ENCODE measurements around the gene MEP1A. TPM values are rescaled to one million over a fixed set of nuclear protein-coding genes. Genes with fewer than 3 reads are reported as not detected.
"Not testable (repeated sequence)": the region's sequence is repeated elsewhere in the genome, so short reads cannot be mapped to it uniquely, and the experiment has no call there.

Gene MEP1A
- total RNA-seq, 2 experiments from 2014 or later, result not detected

DNA sequence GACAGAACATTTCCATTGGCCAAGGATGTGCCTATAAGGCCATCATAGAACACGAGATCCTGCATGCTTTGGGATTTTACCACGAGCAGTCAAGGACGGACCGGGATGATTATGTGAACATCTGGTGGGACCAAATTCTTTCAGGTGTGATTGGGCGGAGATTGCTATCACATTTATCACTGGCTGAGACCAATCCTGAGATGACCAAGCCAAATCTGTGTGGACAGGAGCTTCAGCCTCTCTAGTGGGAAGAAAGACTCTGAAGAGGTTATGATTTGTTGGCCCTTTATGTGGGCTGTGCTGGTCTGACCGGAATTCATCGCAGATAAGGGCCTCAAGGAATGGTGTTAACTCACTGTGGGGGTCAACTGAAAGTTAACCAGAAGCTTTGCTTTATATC, 26.4 kb downstream of the MEP1A start:
- ChIA-PET POLR2A (no interaction called here), CTCF (no interaction called here)
- H3K27me3 Mint-ChIP-seq, result peaks cover 4% of the 10 kb centered on the region
- no peaks in the 10 kb centered on the region for H3K36me3 Mint-ChIP-seq
- H3K9me3 Mint-ChIP-seq, result no peaks in the 10 kb centered on the region
- H3K4me3 Mint-ChIP-seq, result no peak overlapping the region
- no peaks in the 10 kb centered on the region for H3K4me1 Mint-ChIP-seq (ENCODE audit: low read depth)
- DNase-seq, result no peak
- intact Hi-C loops (cut with micrococcal nuclease), result no loop called here
- H3K27ac Mint-ChIP-seq, result no peak overlapping the region

GRCh38 chr6:46821458-46821881, 28.3 kb downstream of the MEP1A start:
- POLR2A ChIA-PET, result no interaction called here
- H3K27ac Mint-ChIP-seq, result no peak overlapping the region
- H3K27me3 Mint-ChIP-seq, result no peaks in the 10 kb centered on the region
- intact Hi-C loops (cut with micrococcal nuclease), result no loop called here
- H3K4me3 Mint-ChIP-seq, result no peak overlapping the region
- no peak for DNase-seq
- CTCF ChIA-PET, result no interaction called here
- H3K36me3 Mint-ChIP-seq, result no peaks in the 10 kb centered on the region
- H3K9me3 Mint-ChIP-seq, result no peaks in the 10 kb centered on the region
- H3K4me1 Mint-ChIP-seq (ENCODE audit: low read depth), result no peaks in the 10 kb centered on the region

GRCh38 chr6:46828939-46829338, 35.8 kb downstream of the MEP1A start:
- Mint-ChIP-seq H3K36me3 (no peaks in the 10 kb centered on the region), H3K27me3 (peaks cover 3% of the 10 kb centered on the region), H3K27ac (no peak overlapping the region), H3K4me3 (no peak overlapping the region), H3K4me1 (ENCODE audit: low read depth) (no peaks in the 10 kb centered on the region), H3K9me3 (no peaks in the 10 kb centered on the region)
- intact Hi-C loops (cut with micrococcal nuclease), result no loop called here
- ChIA-PET POLR2A (no interaction called here), CTCF (no interaction called here)
- no peak for DNase-seq

GRCh38 chr6:46832816-46833215, 39.6 kb downstream of the MEP1A start:
- ChIA-PET POLR2A (no interaction called here), CTCF (no interaction called here)
- Mint-ChIP-seq H3K4me1 (ENCODE audit: low read depth) (no peaks in the 10 kb centered on the region), H3K27ac (no peak overlapping the region), H3K27me3 (peaks cover 3% of the 10 kb centered on the region), H3K9me3 (no peaks in the 10 kb centered on the region), H3K4me3 (no peak overlapping the region), H3K36me3 (no peaks in the 10 kb centered on the region)
- intact Hi-C loops (cut with micrococcal nuclease), result no loop called here
- DNase-seq, result no peak

GRCh38 chr6:46834257-46834916, 41.2 kb downstream of the MEP1A start:
- H3K27me3 Mint-ChIP-seq; H3K36me3 Mint-ChIP-seq; H3K27ac Mint-ChIP-seq; POLR2A ChIA-PET; intact Hi-C loops (cut with micrococcal nuclease); H3K9me3 Mint-ChIP-seq; DNase-seq; H3K4me1 Mint-ChIP-seq (ENCODE audit: low read depth); H3K4me3 Mint-ChIP-seq: not testable (repeated sequence)
- CTCF ChIA-PET, result interaction anchor here (1.9 kb wide), 1 partner anchor 14 kb away, joined by 8 read pairs; no protein-coding TSS in a partner anchor

DNA sequence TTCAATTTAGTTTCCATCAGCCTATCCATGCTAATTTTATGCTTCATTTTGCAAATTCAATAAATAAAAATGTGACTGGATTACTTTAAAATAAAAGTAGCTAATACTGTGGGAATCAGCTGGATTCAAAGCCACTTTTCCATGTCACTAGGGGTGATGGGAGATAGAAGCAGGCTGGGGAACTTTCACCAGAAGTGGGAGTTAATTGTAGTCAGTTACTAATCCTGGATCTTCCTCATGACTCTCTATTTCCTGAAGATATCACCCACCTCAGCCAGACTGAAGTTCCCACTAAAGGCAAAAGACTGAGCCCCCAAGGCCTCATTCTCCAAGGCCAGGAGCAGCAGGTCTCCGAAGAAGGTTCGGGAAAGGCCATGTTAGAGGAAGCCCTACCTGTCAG, 41.8 kb downstream of the MEP1A start:
- DNase-seq; H3K36me3 Mint-ChIP-seq; H3K4me1 Mint-ChIP-seq (ENCODE audit: low read depth); H3K27ac Mint-ChIP-seq; POLR2A ChIA-PET; H3K4me3 Mint-ChIP-seq; intact Hi-C loops (cut with micrococcal nuclease); H3K27me3 Mint-ChIP-seq; H3K9me3 Mint-ChIP-seq: not testable (repeated sequence)
- CTCF ChIA-PET, result interaction anchor here (1.9 kb wide), 1 partner anchor 14 kb away, joined by 8 read pairs; no protein-coding TSS in a partner anchor

- peaks cover 23% of the 10 kb centered on the region for H3K9me3 Mint-ChIP-seq
- H3K27ac Mint-ChIP-seq, result no peak overlapping the region
- no peak for DNase-seq
- CTCF ChIA-PET, result no interaction called here
- no peaks in the 10 kb centered on the region for H3K4me1 Mint-ChIP-seq (ENCODE audit: low read depth)
- H3K27me3 Mint-ChIP-seq, result no peaks in the 10 kb centered on the region
- POLR2A ChIA-PET, result no interaction called here
- H3K36me3 Mint-ChIP-seq, result no peaks in the 10 kb centered on the region
- H3K4me3 Mint-ChIP-seq, result no peak overlapping the region
- intact Hi-C loops (cut with micrococcal nuclease), result no loop called here
These were observed 44.8 kb downstream of the MEP1A start for GRCh38 chr6:46838033-46838432.

DNA sequence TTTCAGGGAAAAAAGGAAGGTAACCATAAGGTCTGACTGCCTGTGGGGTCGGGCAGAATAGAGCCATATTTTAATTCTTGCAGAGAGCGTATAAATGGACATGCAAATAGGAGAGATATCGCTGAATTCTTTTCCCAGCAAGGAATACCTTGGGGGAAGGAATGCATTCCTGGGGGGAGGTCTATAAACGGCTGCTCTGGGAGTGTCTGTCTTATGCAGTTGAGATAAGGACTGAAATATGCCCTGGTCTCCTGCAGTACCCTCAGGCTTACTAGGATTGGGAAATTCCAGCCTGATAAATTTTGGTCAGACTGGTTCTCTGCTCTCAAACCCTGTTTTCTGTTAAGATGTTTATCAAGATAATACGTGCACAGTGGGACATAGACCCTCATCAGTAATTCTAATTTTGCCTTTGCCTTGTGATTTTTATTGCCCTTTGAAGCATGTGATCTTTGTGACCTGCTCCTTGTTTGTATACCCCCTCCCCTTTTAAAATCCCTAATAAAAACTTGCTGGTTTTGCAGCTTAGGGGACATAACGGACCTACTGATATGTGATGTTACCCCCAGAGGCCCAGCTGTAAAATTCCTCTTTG, 49.2 kb downstream of the MEP1A start:
- H3K27ac Mint-ChIP-seq; H3K27me3 Mint-ChIP-seq; CTCF ChIA-PET; H3K36me3 Mint-ChIP-seq; H3K4me1 Mint-ChIP-seq (ENCODE audit: low read depth); H3K4me3 Mint-ChIP-seq; intact Hi-C loops (cut with micrococcal nuclease); DNase-seq; POLR2A ChIA-PET: not testable (repeated sequence)
- H3K9me3 Mint-ChIP-seq, result peaks cover 27% of the 10 kb centered on the region

- intact Hi-C loops (cut with micrococcal nuclease), result no loop called here
- H3K27ac Mint-ChIP-seq, result no peak overlapping the region
- peaks cover 5% of the 10 kb centered on the region for H3K4me1 Mint-ChIP-seq (ENCODE audit: low read depth)
- peaks cover 27% of the 10 kb centered on the region for H3K9me3 Mint-ChIP-seq
- CTCF ChIA-PET, result no interaction called here
- H3K4me3 Mint-ChIP-seq, result no peak overlapping the region
- no peaks in the 10 kb centered on the region for H3K36me3 Mint-ChIP-seq
- no peak for DNase-seq
- peaks cover 12% of the 10 kb centered on the region for H3K27me3 Mint-ChIP-seq
- POLR2A ChIA-PET, result no interaction called here
These were observed 51.9 kb downstream of the MEP1A start for GRCh38 chr6:46845126-46845525.

DNA sequence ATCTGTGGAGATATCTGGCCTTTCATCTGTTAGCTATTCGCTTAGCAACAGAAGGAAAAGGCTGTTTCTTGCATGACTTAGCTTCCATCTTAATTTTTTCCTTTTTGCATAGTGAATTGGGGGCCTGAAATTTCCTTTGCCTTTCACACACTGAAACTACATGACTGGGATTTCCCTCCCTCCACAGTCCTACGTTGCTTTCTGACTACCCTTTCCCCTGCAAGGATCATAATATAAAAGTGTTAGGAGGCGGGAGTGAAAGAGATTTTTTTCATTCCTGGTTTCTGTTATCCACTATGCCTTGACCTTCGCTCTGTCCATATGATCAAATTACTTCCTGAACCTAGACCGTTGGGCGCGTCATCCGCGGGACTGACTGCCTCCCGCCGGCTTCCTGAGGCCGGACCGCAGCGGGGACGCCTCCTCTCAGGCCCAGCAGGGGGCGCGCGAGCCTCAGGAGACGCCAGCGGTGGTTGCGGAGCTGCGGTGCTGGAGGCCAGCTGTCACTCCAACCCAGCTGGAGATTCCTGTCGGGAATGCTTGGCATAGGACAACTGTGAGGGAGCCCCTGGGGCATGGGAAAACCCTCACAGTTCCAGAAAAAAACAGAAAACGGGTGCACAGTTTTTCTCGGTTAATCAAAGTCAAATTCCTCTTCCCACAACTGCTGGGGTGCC, 55.6 kb downstream of the MEP1A start:
- CTCF ChIA-PET, result interaction anchor here (0.6 to 2.9 kb wide), 11 partner anchors 7 to 477 kb away, joined by 3 to 19 read pairs (median 4); no protein-coding TSS in a partner anchor
- no peak overlapping the region for H3K4me3 Mint-ChIP-seq

GRCh38 chr6:46849361-46849690, 56.1 kb downstream of the MEP1A start:
- no peaks in the 10 kb centered on the region for H3K9me3 Mint-ChIP-seq

More for the DNA sequence above, 55.6 kb downstream of the MEP1A start:
- H3K27ac Mint-ChIP-seq, result no peak overlapping the region
- H3K36me3 Mint-ChIP-seq, result no peaks in the 10 kb centered on the region
- POLR2A ChIA-PET, result no interaction called here
- peaks cover 12% of the 10 kb centered on the region for H3K27me3 Mint-ChIP-seq
- H3K9me3 Mint-ChIP-seq, result no peaks in the 10 kb centered on the region
- peak; percentile 74 for DNase-seq
- intact Hi-C loops (cut with micrococcal nuclease), result loop anchor here (1.0 kb wide), 2 partner anchors 198 to 461 kb away; no protein-coding TSS in a partner anchor
- peaks cover 5% of the 10 kb centered on the region for H3K4me1 Mint-ChIP-seq (ENCODE audit: low read depth)

GRCh38 chr6:46850792-46851191, 57.6 kb downstream of the MEP1A start:
- no peak for DNase-seq
- POLR2A ChIA-PET, result no interaction called here
- Mint-ChIP-seq H3K4me1 (ENCODE audit: low read depth) (peaks cover 5% of the 10 kb centered on the region), H3K27me3 (peaks cover 12% of the 10 kb centered on the region), H3K4me3 (no peak overlapping the region), H3K36me3 (no peaks in the 10 kb centered on the region), H3K27ac (no peak overlapping the region), H3K9me3 (no peaks in the 10 kb centered on the region)
- intact Hi-C loops (cut with micrococcal nuclease), result no loop called here
- CTCF ChIA-PET, result no interaction called here

More at GRCh38 chr6:46849361-46849690, 56.1 kb downstream of the MEP1A start:
- POLR2A ChIA-PET, result no interaction called here
- CTCF ChIA-PET, result interaction anchor here (0.7 to 2.9 kb wide), 8 partner anchors 9 to 462 kb away, joined by 3 to 19 read pairs (median 4); no protein-coding TSS in a partner anchor
- intact Hi-C loops (cut with micrococcal nuclease), result loop anchor here (1.0 kb wide), 1 partner anchor 461 kb away; no protein-coding TSS in a partner anchor
- Mint-ChIP-seq H3K4me3 (no peak overlapping the region), H3K4me1 (ENCODE audit: low read depth) (peaks cover 5% of the 10 kb centered on the region), H3K27ac (no peak overlapping the region), H3K27me3 (peaks cover 12% of the 10 kb centered on the region), H3K36me3 (no peaks in the 10 kb centered on the region)
- DNase-seq, result no peak
